HCT116 (cell line): ENCODE measurements around the gene CLTA. TPM values are rescaled to one million over a fixed set of nuclear protein-coding genes. Genes with fewer than 3 reads are reported as not detected.

ENCODE experiments used
- ATAC-seq: fragments of 200-7000 bp; cut with Tn5 transposase; 2 replicates; pipeline ENCODE4 v1.9.1; 2020; ENCODE audit warnings: mild to moderate bottlenecking, moderate library complexity
- BruUV-seq: library from RNA; stranded (reverse); fragments of 400-500 nt; replicated peaks from 2 replicates; lab custom pipeline; 2021; lab: Mats Ljungman, UMichigan
- CTCF ChIA-PET: fragments of 300-600 bp; sonication (Branson Sonifier 250); formaldehyde crosslinking; loops from one replicate; lab custom pipeline; 2021; ENCODE audit warnings: antibody characterized with exemption; lab: Charles Lee
- POLR2A ChIA-PET: fragments of 300-600, 350-600 bp; sonication (Branson Sonifier 250); formaldehyde crosslinking; loops from one replicate; lab custom pipeline; 2021; ENCODE audit warnings: antibody characterized with exemption; lab: Charles Lee
- RAD21 ChIA-PET, 2 experiments: fragments of 300-600 bp; sonication (Branson Sonifier 250); formaldehyde crosslinking; loops; one replicate each; lab custom pipeline; 2023; ENCODE audit warnings: low total read pairs in 2 of 2; ENCODE audit not compliant: uncharacterized antibody in 2 of 2, unreplicated experiment in 2 of 2, low non-redundant PET in 1 of 2; lab: Charles Lee
- DNase-seq: peaks from one replicate; pipeline ENCODE4 v3.0.0-alpha.2; 2010; ENCODE audit warnings: low read depth, low spot score
- H2AFZ ChIP-seq: fragments of 200-600 bp; shearing (Covaris generic), sonication (generic); 2 replicates; pipeline ENCODE4 v1.6.1; 2017; ENCODE audit warnings: low read depth, mixed run types, mixed read lengths, antibody characterized with exemption, low read length; ENCODE audit not compliant: poor library complexity, severe bottlenecking
- H3K27ac ChIP-seq: 2 replicates; pipeline ENCODE4 v1.5.1; 2012; ENCODE audit warnings: low read depth, low read length
- H3K27me3 ChIP-seq: fragments of 200-600 bp; sonication (generic); 2 replicates; pipeline ENCODE4 v1.6.1; 2016; ENCODE audit warnings: mixed run types, low read length, mixed read lengths; ENCODE audit not compliant: insufficient read depth
- H3K36me3 ChIP-seq, 2 experiments: fragments of 200-500 bp in 1 of 2; fragments of 200-600 bp in 1 of 2; sonication (Bioruptor generic) in 1 of 2; sonication (generic) in 1 of 2; 2 replicates each; pipeline versions ENCODE4 v1.5.1 to v1.6.1; 2014 to 2016; ENCODE audit warnings: low read length in 2 of 2, inconsistent platforms in 1 of 2, mixed read lengths in 1 of 2, mixed run types in 1 of 2; ENCODE audit not compliant: insufficient read depth in 2 of 2, control insufficient read depth in 1 of 2
- H3K4me1 ChIP-seq, 2 experiments: fragments of 200-600 bp in 1 of 2; sonication (generic) in 1 of 2; 2 replicates each; pipeline versions ENCODE4 v1.5.1 to v1.6.1; 2012 to 2017; ENCODE audit warnings: low read length in 2 of 2, inconsistent platforms in 1 of 2, mild to moderate bottlenecking in 1 of 2, mixed read lengths in 1 of 2, mixed run types in 1 of 2, moderate library complexity in 1 of 2; ENCODE audit not compliant: insufficient read depth in 2 of 2, control insufficient read depth in 1 of 2
- H3K4me2 ChIP-seq: fragments of 200-600 bp; sonication (generic); 2 replicates; pipeline ENCODE4 v1.6.1; 2017; ENCODE audit warnings: mixed run types, low read length, mixed read lengths
- H3K4me3 ChIP-seq, 2 experiments: fragments of 200-600 bp in 1 of 2; sonication (generic) in 1 of 2; replicated peaks in 1 of 2; 2 replicates each; pipeline ENCODE4 v1.5.1; 2011 to 2016; ENCODE audit warnings: low read length in 2 of 2, control low read depth in 1 of 2, low read depth in 1 of 2, mild to moderate bottlenecking in 1 of 2, mixed read lengths in 1 of 2, mixed run types in 1 of 2
- H3K79me2 ChIP-seq: fragments of 200-600 bp; sonication (generic); 2 replicates; pipeline ENCODE4 v1.6.1; 2017; ENCODE audit warnings: mild to moderate bottlenecking, mixed run types, low read length, moderate library complexity, mixed read lengths; ENCODE audit not compliant: insufficient read depth
- H3K9ac ChIP-seq: fragments of 200-600 bp; sonication (generic); 2 replicates; pipeline ENCODE4 v1.6.1; 2016; ENCODE audit warnings: low read length, mixed read lengths
- H3K9me2 ChIP-seq: fragments of 200-600 bp; sonication (generic), shearing (Covaris generic); 2 replicates; pipeline ENCODE4 v1.6.1; 2017; ENCODE audit warnings: mixed run types, mild to moderate bottlenecking, moderate library complexity; ENCODE audit not compliant: insufficient read depth
- H3K9me3 ChIP-seq, 2 experiments: fragments of 200-500 bp in 1 of 2; fragments of 200-600 bp in 1 of 2; sonication (Bioruptor generic) in 1 of 2; sonication (generic) in 1 of 2; 2 replicates each; pipeline ENCODE4 v1.6.1; 2014 to 2017; ENCODE audit warnings: low read length in 2 of 2, mixed read lengths in 2 of 2, inconsistent platforms in 1 of 2, low read depth in 1 of 2, mild to moderate bottlenecking in 1 of 2, mixed run types in 1 of 2, moderate library complexity in 1 of 2; ENCODE audit not compliant: control insufficient read depth in 1 of 2, insufficient read depth in 1 of 2
- H4K20me1 ChIP-seq: fragments of 200-600 bp; sonication (generic), shearing (Covaris generic); 2 replicates; pipeline ENCODE4 v1.6.1; 2017; ENCODE audit warnings: mixed run types, mild to moderate bottlenecking, moderate library complexity; ENCODE audit not compliant: insufficient read depth
- ATF3 ChIP-seq: IDR thresholded peaks from 2 replicates; pipeline ENCODE4 v1.6.1; 2012
- CBX3 ChIP-seq: IDR thresholded peaks from 2 replicates; pipeline ENCODE4 v1.6.1; 2012; ENCODE audit warnings: low read depth
- CTCF ChIP-seq, 3 experiments: fragments of 200-600 bp in 1 of 3; sonication (generic) in 1 of 3; IDR thresholded peaks in 2 of 3; conservative IDR thresholded peaks in 1 of 3; 2 replicates each; pipeline ENCODE4 v1.5.1; 2012 to 2017; ENCODE audit warnings: low read depth in 2 of 3, low read length in 2 of 3, antibody characterized with exemption in 1 of 3, borderline replicate concordance in 1 of 3, control low read depth in 1 of 3, mild to moderate bottlenecking in 1 of 3, mixed read lengths in 1 of 3, mixed run types in 1 of 3, moderate library complexity in 1 of 3; ENCODE audit not compliant: insufficient read depth in 1 of 3
- ELF1 ChIP-seq: IDR thresholded peaks from 2 replicates; pipeline ENCODE4 v1.6.1; 2012; ENCODE audit warnings: low read depth, borderline replicate concordance
- EZH2phosphoT487 ChIP-seq: fragments of 200-600 bp; IDR thresholded peaks from 2 replicates; pipeline ENCODE4 v1.6.1; 2018; ENCODE audit warnings: antibody characterized with exemption, borderline replicate concordance
- FOSL1 ChIP-seq: IDR thresholded peaks from 2 replicates; pipeline ENCODE4 v1.6.1; 2012; ENCODE audit warnings: low read depth
- RAD21 ChIP-seq: IDR thresholded peaks from 2 replicates; pipeline ENCODE4 v1.6.1; 2012; ENCODE audit warnings: low read depth, mild to moderate bottlenecking
- REST ChIP-seq: IDR thresholded peaks from 2 replicates; pipeline ENCODE4 v1.6.1; 2012; ENCODE audit warnings: low read depth
- SIN3A ChIP-seq: IDR thresholded peaks from 2 replicates; pipeline ENCODE4 v1.6.1; 2012; ENCODE audit warnings: low read depth
- TCF7L2 ChIP-seq: IDR thresholded peaks from 2 replicates; pipeline ENCODE4 v1.7.0; 2011; ENCODE audit warnings: borderline replicate concordance, inconsistent platforms; ENCODE audit not compliant: insufficient read depth, insufficient read length; ENCODE audit errors: extremely low read depth
- intact Hi-C: fragments of 100-400 bp; cut with micrococcal nuclease; formaldehyde crosslinking; loops from 2 replicates; pipeline ENCODE4 v1.10.0; 2022
- total RNA-seq: library from RNA; stranded (reverse); gene quantifications from one replicate; pipeline ENCODE4 v1.2.1, GENCODE V29; 2021; ENCODE audit not compliant: unreplicated experiment

Gene CLTA
- total RNA-seq, 1 experiment from 2014 or later: 152 TPM

- H3K4me1 ChIP-seq: peaks cover 7 to 12% of the 10 kb centered on the region in 2 experiments
- intact Hi-C loops: no loop called here
- ATAC-seq (no peak), DNase-seq (no peak)
- H3K36me3 ChIP-seq: no peaks in the 10 kb centered on the region
- TF ChIP-seq ELF1: no peak
- TF ChIP-seq EZH2phosphoT487: no peak
- no peak for TF ChIP-seq REST
- TF ChIP-seq RAD21: no peak
- no peak for TF ChIP-seq FOSL1
- no peak for TF ChIP-seq CBX3
- TF ChIP-seq SIN3A: no peak
- no peak for TF ChIP-seq CTCF (IDR thresholded peaks at IDR 0.05 in 2 of 3, conservative IDR thresholded peaks at IDR 0.05 in 1 of 3; ENCODE audit: borderline replicate concordance in 1 of 3, insufficient read depth in 1 of 3, low read depth in 2 of 3, low read length in 2 of 3)
- no peak for TF ChIP-seq TCF7L2
- no peak for TF ChIP-seq ATF3
- no peaks in the 10 kb centered on the region for H3K9me2 ChIP-seq
- H3K4me3 ChIP-seq: no peak overlapping the region
- CTCF ChIA-PET: interaction anchor here (0.9 kb wide), 1 partner anchor 17 kb away, joined by 3 read pairs; no protein-coding TSS in a partner anchor
- no peaks in the 10 kb centered on the region for H3K27me3 ChIP-seq
- BruUV-seq: no TSS peak
- H3K9ac ChIP-seq: no peak overlapping the region
- POLR2A ChIA-PET: no interaction called here
- H3K4me2 ChIP-seq: no peak overlapping the region
- no peaks in the 10 kb centered on the region for H4K20me1 ChIP-seq
- no peak overlapping the region for H2AFZ ChIP-seq
- no peaks in the 10 kb centered on the region for H3K79me2 ChIP-seq
- RAD21 ChIA-PET: no interaction called here
- peaks cover 0 to 3% of the 10 kb centered on the region in 2 experiments; a peak in 1 of 4 replicates for H3K9me3 ChIP-seq
- no peak overlapping the region for H3K27ac ChIP-seq
Measured at GRCh38 chr9:36149197-36149596, 41.5 kb upstream of the CLTA start.
